ENCODE results near the gene CLK4. TPM values are rescaled to one million over a fixed set of nuclear protein-coding genes. Genes with fewer than 3 reads are reported as not detected.

The CLK4 gene
- total RNA-seq, 5 donors from 2014 or later (not counting 1 experiment from before 2014, with no cell fraction given), result 83.2 to 93.5 (median 86.5) TPM

DNA sequence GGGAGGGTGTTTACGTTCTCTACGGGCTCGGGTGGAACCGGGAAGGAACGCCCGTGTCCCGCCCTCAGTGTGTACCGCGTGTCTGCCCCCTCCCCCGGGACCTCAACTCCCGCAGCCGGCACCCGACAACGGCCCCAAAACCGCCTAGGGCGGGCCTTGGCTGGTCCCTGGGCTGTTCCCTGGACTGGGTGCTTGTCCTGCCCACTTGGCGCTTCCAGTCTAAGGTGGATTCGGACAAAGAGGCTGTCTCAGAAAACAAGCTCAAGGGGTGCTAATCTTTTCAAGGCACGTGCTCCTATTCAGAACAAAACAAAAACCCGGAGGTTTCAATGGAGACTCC, 379 bp upstream of the CLK4 start:
- H3K4me1 Mint-ChIP-seq, result peaks cover 34 to 37% (median 37%) of the 10 kb centered on the region in 3 donors
- no peak for DNase-seq
- H3K9me3 Mint-ChIP-seq, result no peaks in the 10 kb centered on the region
- peak overlapping the region; percentile 40 to 84 for H3K4me3 ChIP-seq (ENCODE audit: control insufficient read depth in 1 of 2, extremely low read depth in 1 of 2, low read length in 1 of 2)
- H3K27me3 Mint-ChIP-seq, result peaks cover 0 to 2% of the 10 kb centered on the region in 2 donors
- POLR2A ChIA-PET, result no interaction called here
- CTCF ChIA-PET, result no interaction called here
- ATAC-seq (replicated peaks in 1 of 4), result no peak
- H3K27ac ChIP-seq (ENCODE audit: low read length), result peak overlapping the region; percentile 64
- peak overlapping the region; percentile 67 to 75 for H3K27ac Mint-ChIP-seq
- 24% methylated on average over 11 of the region's 20 CpGs for WGBS (ENCODE audit: insufficient coverage)
- no peaks in the 10 kb centered on the region for H3K9me3 ChIP-seq
- H3K27me3 ChIP-seq (replicated peaks in 1 of 2; ENCODE audit: control insufficient read depth in 2 of 2, extremely low read depth in 1 of 2, insufficient read depth in 2 of 2, low read length in 1 of 2), result no peaks in the 10 kb centered on the region
- peaks cover 0 to 12% of the 10 kb centered on the region in 2 donors for H3K36me3 ChIP-seq (ENCODE audit: control insufficient read depth in 2 of 2, extremely low read depth in 1 of 2, insufficient read depth in 1 of 2, low read length in 1 of 2)
- peak overlapping the region; percentile 91 to 99 (median 98) for H3K4me3 Mint-ChIP-seq
- peaks cover 6% of the 10 kb centered on the region for H3K36me3 Mint-ChIP-seq
- H3K4me1 ChIP-seq (ENCODE audit: control insufficient read depth in 1 of 2, extremely low read depth in 1 of 2, insufficient read depth in 2 of 2, low read length in 2 of 2), result peaks cover 20 to 30% of the 10 kb centered on the region in 2 experiments

DNA sequence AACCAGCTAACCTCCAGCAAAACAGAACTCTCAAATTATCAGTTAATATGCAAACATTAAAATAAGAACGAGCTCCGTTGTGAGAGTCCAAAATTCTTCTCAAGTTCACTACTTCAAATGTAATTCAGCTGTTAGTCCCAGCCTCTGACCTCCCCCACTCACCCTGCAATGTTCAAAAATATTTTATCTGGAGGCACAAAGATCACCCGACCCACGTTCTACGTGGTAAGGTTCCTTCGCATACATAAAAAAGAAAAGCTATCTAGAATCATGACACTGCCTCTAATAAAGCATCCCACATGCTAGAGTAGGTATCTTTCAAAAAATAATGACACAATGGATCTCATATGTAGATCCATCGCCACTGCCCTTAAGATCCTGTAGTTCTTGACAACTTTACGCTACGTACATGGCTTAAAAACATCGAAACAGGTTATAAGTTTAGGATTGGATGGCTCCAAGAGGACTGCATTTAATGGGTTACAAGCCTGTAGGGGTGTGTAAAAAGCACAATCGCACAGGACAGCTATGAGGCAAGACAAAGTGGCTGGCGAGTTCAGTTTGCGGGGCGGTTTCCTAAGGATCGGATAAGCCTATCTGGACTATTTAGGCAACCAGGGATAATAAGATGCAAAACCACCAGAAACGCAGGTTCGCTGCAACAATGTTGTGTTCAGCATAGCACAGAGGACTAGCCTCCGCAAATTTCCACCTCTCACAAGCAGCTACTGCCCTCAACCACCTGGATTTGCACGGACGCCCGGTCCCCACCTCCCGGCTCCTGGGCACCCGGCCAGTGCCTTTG, 969 bp downstream of the CLK4 start:
- ChIA-PET CTCF (interaction anchor here in 1 of 2 donors (0.6 kb wide), 2 partner anchors 12 to 1013 kb away, joined by 3 to 4 read pairs; no protein-coding TSS in a partner anchor), POLR2A (interaction anchor here (0.6 to 0.8 kb wide), 3 partner anchors 10 to 422 kb away, joined by 3 to 10 read pairs (median 4); no protein-coding TSS in a partner anchor)
- Histone ChIP-seq H3K27ac (ENCODE audit: low read length) (peak overlapping the region; percentile 97), H3K4me1 (ENCODE audit: control insufficient read depth in 1 of 2, extremely low read depth in 1 of 2, insufficient read depth in 2 of 2, low read length in 2 of 2) (peaks cover 20 to 32% of the 10 kb centered on the region in 2 experiments), H3K27me3 (replicated peaks in 1 of 2; ENCODE audit: control insufficient read depth in 2 of 2, extremely low read depth in 1 of 2, insufficient read depth in 2 of 2, low read length in 1 of 2) (no peaks in the 10 kb centered on the region), H3K9me3 (no peaks in the 10 kb centered on the region), H3K36me3 (ENCODE audit: control insufficient read depth in 2 of 2, extremely low read depth in 1 of 2, insufficient read depth in 1 of 2, low read length in 1 of 2) (peaks cover 0 to 24% of the 10 kb centered on the region in 2 donors), H3K4me3 (ENCODE audit: control insufficient read depth in 1 of 2, extremely low read depth in 1 of 2, low read length in 1 of 2) (peak overlapping the region; percentile 84)
- WGBS (ENCODE audit: insufficient coverage), result under 1% methylated on average over 14 of the region's 23 CpGs
- no peaks in the 10 kb centered on the region for H3K9me3 Mint-ChIP-seq
- H3K4me1 Mint-ChIP-seq, result peaks cover 44 to 47% (median 44%) of the 10 kb centered on the region in 3 donors
- H3K27me3 Mint-ChIP-seq, result no peaks in the 10 kb centered on the region
- ATAC-seq (replicated peaks in 1 of 4) (peak; percentile 4 to 18 (median 6)), DNase-seq (peak in 2 of 35 experiments; percentile 3 to 4)
- peaks cover 12% of the 10 kb centered on the region for H3K36me3 Mint-ChIP-seq
- peak overlapping the region; percentile 91 to 99 (median 98) for H3K4me3 Mint-ChIP-seq
- peak overlapping the region; percentile 98 to 100 for H3K27ac Mint-ChIP-seq

DNA sequence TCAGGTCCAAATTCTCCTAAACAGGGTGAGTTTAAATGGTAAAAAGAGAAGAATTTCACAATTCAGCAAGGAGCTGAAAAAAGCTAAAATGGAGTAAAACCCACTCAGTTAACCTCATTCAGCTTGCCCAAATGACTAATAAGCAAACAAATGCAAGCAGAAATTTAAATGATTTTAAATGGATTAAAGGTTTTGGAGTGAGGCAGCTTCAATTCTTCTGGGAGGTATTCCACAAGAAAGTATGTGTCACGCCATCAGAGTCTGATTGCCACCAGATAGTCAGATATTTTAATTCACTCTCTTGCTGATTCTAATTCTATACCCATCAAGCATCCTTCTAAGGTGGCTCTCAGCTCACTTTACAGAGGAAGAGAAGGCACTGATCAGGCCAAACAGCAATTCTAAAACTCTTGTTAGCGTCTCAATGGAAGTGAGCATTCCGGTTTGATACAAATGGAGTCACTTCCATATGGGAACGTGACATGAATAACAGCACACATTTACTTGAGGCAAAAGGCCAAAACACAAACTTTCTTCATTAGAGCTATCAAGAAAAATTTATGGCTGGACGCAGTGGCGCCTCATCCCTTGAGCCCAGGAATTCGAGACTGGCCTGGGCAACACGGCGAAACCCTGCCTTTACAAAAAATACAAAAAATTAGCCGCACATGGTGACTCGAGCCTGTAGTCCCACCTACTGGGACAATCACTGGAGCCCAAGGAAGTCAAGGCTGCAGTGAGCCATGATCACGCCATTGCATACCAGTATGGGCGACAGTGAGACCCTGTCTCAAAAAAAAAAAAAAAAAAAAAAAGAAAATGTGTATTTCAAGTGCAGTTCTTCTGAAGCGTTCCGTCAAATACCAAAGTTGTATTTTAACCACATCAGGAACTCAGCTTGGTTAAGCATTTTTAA, 2.0 kb downstream of the CLK4 start:
- no peaks in the 10 kb centered on the region for H3K9me3 Mint-ChIP-seq
- H3K4me1 ChIP-seq (ENCODE audit: control insufficient read depth in 1 of 2, extremely low read depth in 1 of 2, insufficient read depth in 2 of 2, low read length in 2 of 2), result peaks cover 21 to 32% of the 10 kb centered on the region in 2 experiments
- CTCF ChIA-PET, result interaction anchor here in 1 of 2 donors (1.4 kb wide), 1 partner anchor 13 kb away, joined by 4 read pairs; no protein-coding TSS in a partner anchor

DNA sequence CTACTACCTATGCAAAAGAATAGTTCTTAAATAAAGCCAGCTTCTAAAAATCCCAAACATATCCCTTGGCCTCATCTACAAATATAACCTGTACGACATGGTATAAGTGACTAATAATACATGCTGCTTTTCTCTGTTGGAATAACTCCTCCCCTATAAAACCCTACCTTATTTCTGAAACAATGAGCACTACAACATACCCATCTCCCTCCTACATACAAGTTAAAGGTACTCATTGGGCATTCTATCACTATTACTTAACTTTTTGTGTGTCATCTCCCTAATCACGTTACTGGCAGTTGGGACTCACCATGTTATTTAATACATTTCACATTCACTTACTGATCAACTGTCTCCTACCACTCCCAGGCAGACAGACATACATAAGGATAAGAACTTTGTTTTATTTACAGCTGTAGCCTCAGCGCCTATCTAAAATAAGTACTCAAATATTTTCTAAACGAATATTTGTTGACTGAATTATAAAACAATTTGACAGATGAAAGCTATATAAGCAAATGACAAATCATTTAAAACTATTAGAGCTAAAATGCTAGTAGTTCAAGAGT, 4.1 kb downstream of the CLK4 start:
- H3K36me3 Mint-ChIP-seq, result peaks cover 37% of the 10 kb centered on the region
- H3K27me3 Mint-ChIP-seq, result no peaks in the 10 kb centered on the region
- H3K4me3 ChIP-seq (ENCODE audit: control insufficient read depth in 1 of 2, extremely low read depth in 1 of 2, low read length in 1 of 2), result no peak overlapping the region
- peaks cover 24 to 32% of the 10 kb centered on the region in 2 experiments for H3K4me1 ChIP-seq (ENCODE audit: control insufficient read depth in 1 of 2, extremely low read depth in 1 of 2, insufficient read depth in 2 of 2, low read length in 2 of 2)
- CTCF ChIA-PET, result no interaction called here
- no peaks in the 10 kb centered on the region for H3K9me3 ChIP-seq
- H3K27ac Mint-ChIP-seq, result no peak overlapping the region
- H3K4me3 Mint-ChIP-seq, result peak overlapping the region in 2 of 3 donors; percentile 7 to 91
- DNase-seq, result no peak
- H3K4me1 Mint-ChIP-seq, result peaks cover 68 to 72% (median 70%) of the 10 kb centered on the region in 3 donors
- H3K36me3 ChIP-seq (ENCODE audit: control insufficient read depth in 2 of 2, extremely low read depth in 1 of 2, insufficient read depth in 1 of 2, low read length in 1 of 2), result peaks cover 7 to 55% of the 10 kb centered on the region in 2 donors
- no peaks in the 10 kb centered on the region for H3K27me3 ChIP-seq (replicated peaks in 1 of 2; ENCODE audit: control insufficient read depth in 2 of 2, extremely low read depth in 1 of 2, insufficient read depth in 2 of 2, low read length in 1 of 2)
- no peaks in the 10 kb centered on the region for H3K9me3 Mint-ChIP-seq
- POLR2A ChIA-PET, result interaction anchor here in 1 of 2 donors (1.1 kb wide), 1 partner anchor 9 kb away, joined by 6 read pairs; no protein-coding TSS in a partner anchor
- ATAC-seq (replicated peaks in 1 of 4), result no peak
- H3K27ac ChIP-seq (ENCODE audit: low read length), result no peak overlapping the region
- WGBS (ENCODE audit: insufficient coverage), result no CpG with 5 or more reads among the region's 4 CpGs

More for the DNA sequence above, 2.0 kb downstream of the CLK4 start:
- DNase-seq (no peak), ATAC-seq (replicated peaks in 1 of 4) (no peak)
- no peaks in the 10 kb centered on the region for H3K27me3 Mint-ChIP-seq
- POLR2A ChIA-PET, result interaction anchor here (0.6 to 0.7 kb wide), 2 partner anchors 9 to 375 kb away, joined by 3 to 10 read pairs; no protein-coding TSS in a partner anchor
- H3K9me3 ChIP-seq, result no peaks in the 10 kb centered on the region
- peaks cover 22% of the 10 kb centered on the region for H3K36me3 Mint-ChIP-seq
- H3K36me3 ChIP-seq (ENCODE audit: control insufficient read depth in 2 of 2, extremely low read depth in 1 of 2, insufficient read depth in 1 of 2, low read length in 1 of 2), result peaks cover under 1 to 33% of the 10 kb centered on the region in 2 donors
- peak overlapping the region; percentile 91 to 99 (median 98) for H3K4me3 Mint-ChIP-seq
- H3K27ac Mint-ChIP-seq, result peak overlapping the region; percentile 28 to 43
- H3K27me3 ChIP-seq (replicated peaks in 1 of 2; ENCODE audit: control insufficient read depth in 2 of 2, extremely low read depth in 1 of 2, insufficient read depth in 2 of 2, low read length in 1 of 2), result no peaks in the 10 kb centered on the region
- H3K4me3 ChIP-seq (ENCODE audit: control insufficient read depth in 1 of 2, extremely low read depth in 1 of 2, low read length in 1 of 2), result peak overlapping the region; percentile 84
- H3K27ac ChIP-seq (ENCODE audit: low read length), result no peak overlapping the region
- H3K4me1 Mint-ChIP-seq, result peaks cover 53 to 57% (median 54%) of the 10 kb centered on the region in 3 donors
- WGBS (ENCODE audit: insufficient coverage), result 47% methylated on average over 11 of the region's 15 CpGs

- ATAC-seq (replicated peaks in 1 of 4) (no peak), DNase-seq (no peak)
- H3K4me1 ChIP-seq (ENCODE audit: control insufficient read depth in 1 of 2, extremely low read depth in 1 of 2, insufficient read depth in 2 of 2, low read length in 2 of 2), result peaks cover 9 to 17% of the 10 kb centered on the region in 2 experiments
- Mint-ChIP-seq H3K27me3 (no peaks in the 10 kb centered on the region), H3K9me3 (no peaks in the 10 kb centered on the region), H3K4me3 (peak overlapping the region in 2 of 3 donors; percentile 2 to 5), H3K27ac (no peak overlapping the region), H3K36me3 (peaks cover 50% of the 10 kb centered on the region), H3K4me1 (peaks cover 63 to 65% (median 64%) of the 10 kb centered on the region in 3 donors)
- no peaks in the 10 kb centered on the region for H3K9me3 ChIP-seq
- ChIA-PET CTCF (no interaction called here), POLR2A (no interaction called here)
- no peak overlapping the region for H3K4me3 ChIP-seq (ENCODE audit: control insufficient read depth in 1 of 2, extremely low read depth in 1 of 2, low read length in 1 of 2)
- H3K27ac ChIP-seq (ENCODE audit: low read length), result no peak overlapping the region
- WGBS (ENCODE audit: insufficient coverage), result no CpG with 5 or more reads among the region's 1 CpG
- peaks cover 18 to 84% of the 10 kb centered on the region in 2 donors for H3K36me3 ChIP-seq (ENCODE audit: control insufficient read depth in 2 of 2, extremely low read depth in 1 of 2, insufficient read depth in 1 of 2, low read length in 1 of 2)
- H3K27me3 ChIP-seq (replicated peaks in 1 of 2; ENCODE audit: control insufficient read depth in 2 of 2, extremely low read depth in 1 of 2, insufficient read depth in 2 of 2, low read length in 1 of 2), result no peaks in the 10 kb centered on the region
Measured at GRCh38 chr5:178619390-178619789, 7.5 kb downstream of the CLK4 start.
